T-helper 22 cell (primary cell): Measurements from ENCODE around the gene COL21A1.

ENCODE experiments used
- DNase-seq: peaks from one replicate; pipeline ENCODE4 v3.0.0-alpha.2; 2020; ENCODE audit warnings: low read depth

The COL21A1 gene

DNA sequence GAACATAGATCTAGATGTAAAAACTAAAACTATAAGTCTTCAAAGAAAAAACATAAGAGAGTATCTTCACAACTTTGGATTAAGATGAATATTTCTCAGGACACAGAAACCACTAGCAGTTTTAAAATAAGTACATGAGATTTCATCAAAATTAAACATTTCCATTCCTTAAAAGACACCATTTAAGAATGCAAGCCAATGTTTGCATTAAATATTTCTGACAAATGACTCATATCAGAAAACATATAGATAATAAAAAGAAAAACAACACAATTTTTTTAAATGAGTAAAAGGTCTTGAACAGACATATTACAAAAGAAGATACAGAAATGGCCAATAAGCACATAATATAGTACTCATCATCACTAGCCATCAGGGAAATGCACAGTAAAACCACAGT, 59.7 kb downstream of the COL21A1 start:
- no peak for DNase-seq

- no peak for DNase-seq
Measured at GRCh38 chr6:56176741-56177140, 70.6 kb downstream of the COL21A1 start.

- no peak for DNase-seq
Measured at GRCh38 chr6:56173228-56173627, 74.2 kb downstream of the COL21A1 start.

DNA sequence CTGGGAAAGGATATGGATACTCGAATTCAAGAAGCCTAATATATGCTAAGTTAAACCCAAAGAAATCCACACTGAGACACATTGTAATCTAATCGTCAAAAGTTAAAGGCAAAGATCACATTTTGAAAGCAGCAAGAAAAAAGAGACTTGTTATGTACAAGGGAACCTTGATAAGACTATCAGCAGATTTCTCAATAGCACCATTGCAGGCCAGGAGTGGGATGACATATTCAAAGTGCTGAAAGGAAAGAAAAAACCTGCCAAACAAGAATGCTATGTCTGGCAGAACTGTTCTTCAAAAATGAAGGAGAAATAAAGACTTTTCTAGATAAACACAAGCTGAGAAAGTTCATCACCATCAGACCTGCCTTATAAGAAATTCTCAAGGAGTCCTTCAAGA, 75.2 kb downstream of the COL21A1 start:
- no peak for DNase-seq

DNA sequence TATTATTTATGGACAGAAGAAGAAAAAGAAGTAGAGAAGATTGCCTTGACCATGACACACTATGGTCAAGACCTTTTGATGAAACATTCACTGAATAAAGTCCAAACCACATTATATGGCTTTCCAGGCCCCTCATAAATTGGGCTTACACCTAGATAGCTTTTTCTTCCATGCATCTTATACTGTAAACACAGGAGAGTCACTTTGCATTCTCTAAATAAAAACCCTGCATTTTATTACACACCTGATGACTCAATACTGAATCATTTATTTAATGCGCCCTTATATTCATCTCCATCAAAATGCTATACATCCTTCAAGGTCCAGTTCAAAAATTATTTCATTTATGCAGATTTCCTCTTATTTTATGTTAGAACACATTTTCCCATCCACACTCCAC, 78.0 kb downstream of the COL21A1 start:
- no peak for DNase-seq

- no peak for DNase-seq
Measured at GRCh38 chr6:56168596-56168995, 78.8 kb downstream of the COL21A1 start.

GRCh38 chr6:56162081-56162480, 85.3 kb downstream of the COL21A1 start:
- no peak for DNase-seq

DNA sequence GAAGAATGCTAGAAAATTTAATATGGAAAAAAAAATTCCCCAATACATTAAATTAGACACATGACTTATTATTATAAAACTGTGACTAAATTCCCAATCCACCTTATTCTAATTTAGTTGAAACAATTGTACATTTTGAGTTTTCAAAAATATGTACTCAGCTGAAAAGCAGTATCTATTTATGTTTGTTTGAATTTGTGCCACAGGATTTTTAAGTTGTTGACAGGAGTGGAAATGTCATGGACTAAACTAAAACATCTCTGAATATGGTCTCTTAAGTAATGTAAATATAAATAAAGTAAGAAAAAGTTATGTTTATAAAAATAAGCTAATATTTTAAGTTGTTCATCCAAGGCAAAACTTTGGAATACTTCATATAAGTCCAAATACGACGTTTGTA, 86.9 kb downstream of the COL21A1 start:
- DNase-seq, result no peak

DNA sequence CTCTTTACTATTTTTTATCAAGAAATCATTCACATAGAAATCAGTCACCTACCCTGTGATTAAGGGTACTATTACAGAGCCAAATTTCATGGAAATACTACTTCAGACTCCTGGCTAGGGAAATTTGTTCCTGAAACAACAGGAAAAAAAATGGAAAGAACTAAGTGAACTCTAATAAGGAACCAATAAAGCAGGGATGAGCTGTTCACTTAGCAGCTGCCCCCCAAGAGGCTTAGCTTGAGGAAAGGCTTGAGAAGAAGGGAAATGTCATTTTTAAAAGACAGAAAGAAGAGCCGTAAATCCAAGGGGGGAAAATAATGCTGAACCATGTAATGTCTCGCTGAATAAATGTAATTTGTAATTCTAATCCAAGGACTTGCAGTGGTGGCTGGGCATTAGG, 88.8 kb downstream of the COL21A1 start:
- DNase-seq, result no peak

DNA sequence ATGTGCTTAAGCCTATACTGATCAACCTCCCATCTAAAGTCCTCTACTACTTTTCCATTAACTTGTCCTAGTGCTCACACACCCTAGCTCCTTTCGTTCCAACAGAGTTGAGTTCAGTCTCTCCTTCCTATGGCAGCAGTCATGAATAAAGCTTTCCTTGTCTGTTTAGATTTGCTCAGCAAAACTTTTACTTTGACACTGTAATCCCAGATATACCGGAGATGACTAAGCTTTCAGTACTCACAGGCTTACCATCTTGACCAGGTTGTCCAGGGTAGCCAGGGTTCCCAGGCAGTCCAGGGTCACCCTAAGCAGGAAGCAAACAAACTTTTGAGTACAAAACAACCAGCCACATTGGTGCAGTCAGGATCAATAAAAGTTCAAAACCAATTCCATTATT, 90.7 kb downstream of the COL21A1 start:
- DNase-seq, result no peak

GRCh38 chr6:56155634-56156141, 91.7 kb downstream of the COL21A1 start:
- no peak for DNase-seq

DNA sequence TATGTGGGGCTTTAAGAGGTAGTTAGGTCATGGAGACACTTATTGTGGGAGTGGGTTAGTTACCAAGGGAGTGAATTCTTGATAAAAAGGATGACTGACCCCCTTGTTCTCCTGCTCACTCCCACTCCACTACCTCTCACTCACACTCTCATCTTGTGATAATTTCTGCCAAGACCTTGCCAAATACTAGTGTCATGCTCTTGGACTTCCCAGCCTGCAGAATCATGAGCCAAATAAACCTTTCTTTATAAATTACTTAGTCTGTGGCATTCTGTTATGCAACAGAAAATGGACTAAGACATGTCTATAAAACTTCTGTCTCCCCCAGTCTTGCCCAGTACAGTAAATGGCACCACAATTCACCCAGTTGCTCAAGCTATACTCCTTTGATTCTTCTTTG, 93.3 kb downstream of the COL21A1 start:
- no peak for DNase-seq

DNA sequence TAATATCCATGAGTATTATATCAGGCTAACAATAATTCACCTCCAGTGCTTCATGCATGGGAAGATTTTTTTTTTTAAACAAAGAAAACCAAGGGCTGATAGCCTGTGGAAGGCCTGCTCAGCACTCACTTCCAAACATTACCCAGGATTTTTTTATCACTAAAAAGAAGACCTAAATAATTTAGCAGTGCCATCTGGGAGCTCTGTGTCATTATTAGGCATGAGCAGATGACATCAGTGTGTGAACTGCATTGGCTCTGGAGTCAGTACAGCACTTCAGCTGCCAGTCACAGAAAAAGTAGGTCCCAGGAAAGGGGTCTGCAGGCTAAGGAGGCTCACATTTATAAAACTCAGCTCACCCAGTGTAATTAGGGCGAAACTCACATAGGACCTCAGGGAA, 94.8 kb downstream of the COL21A1 start:
- DNase-seq, result no peak

DNA sequence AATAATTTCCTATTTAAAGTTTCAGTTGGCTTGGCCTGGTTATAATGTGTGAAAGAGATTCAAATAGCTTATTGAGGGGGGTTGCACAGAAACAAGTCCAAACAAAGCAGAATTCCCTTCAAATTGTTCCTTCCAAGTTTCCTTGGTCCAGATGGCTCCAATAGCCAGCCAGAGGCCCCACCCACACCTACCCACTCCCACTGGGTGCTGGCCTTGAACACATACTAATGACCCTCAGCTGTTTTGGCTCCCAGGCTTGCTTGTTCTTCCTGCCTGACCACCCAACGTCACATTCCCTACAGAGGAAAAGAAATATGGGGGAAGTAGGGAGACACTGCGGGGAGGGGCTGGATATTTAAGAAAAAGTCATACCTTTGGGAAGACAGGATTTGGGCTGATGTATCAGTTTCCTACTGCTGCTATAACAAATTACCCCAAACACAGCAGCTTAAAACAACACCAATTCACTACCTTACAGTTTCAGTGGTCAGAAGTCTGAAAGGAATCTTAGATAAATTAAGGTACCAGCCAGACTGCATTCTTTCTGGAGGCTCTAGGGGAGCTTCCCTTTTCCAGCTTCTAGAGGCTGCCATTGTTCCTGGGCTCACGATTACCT, 95.7 kb downstream of the COL21A1 start:
- no peak for DNase-seq

GRCh38 chr6:56148488-56149186, 98.7 kb downstream of the COL21A1 start:
- DNase-seq, result no peak

- no peak for DNase-seq
Measured at GRCh38 chr6:56147766-56148165, 99.6 kb downstream of the COL21A1 start.

- DNase-seq, result no peak
Measured at GRCh38 chr6:56146086-56146485, 101.3 kb downstream of the COL21A1 start.

DNA sequence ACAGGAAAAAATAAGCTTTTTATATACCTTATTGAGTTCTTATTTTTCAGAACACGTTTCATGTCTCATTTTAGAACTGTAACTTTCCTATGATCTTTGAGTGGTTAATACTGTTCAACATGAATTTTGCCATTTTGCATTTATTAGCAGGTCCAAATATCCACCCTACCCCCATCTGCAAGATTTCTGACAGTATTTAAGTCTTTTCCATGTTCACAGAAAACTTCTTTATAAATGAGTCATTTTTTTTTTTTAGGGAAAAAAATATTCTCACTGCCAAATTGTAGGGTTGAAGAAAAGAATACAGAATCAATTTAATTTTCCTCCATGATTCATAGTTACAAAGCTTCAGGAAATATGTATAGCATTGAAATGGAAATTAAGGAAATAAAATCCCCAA, 101.8 kb downstream of the COL21A1 start:
- DNase-seq, result no peak

- DNase-seq, result no peak
Measured at GRCh38 chr6:56144538-56145324, 102.6 kb downstream of the COL21A1 start.

DNA sequence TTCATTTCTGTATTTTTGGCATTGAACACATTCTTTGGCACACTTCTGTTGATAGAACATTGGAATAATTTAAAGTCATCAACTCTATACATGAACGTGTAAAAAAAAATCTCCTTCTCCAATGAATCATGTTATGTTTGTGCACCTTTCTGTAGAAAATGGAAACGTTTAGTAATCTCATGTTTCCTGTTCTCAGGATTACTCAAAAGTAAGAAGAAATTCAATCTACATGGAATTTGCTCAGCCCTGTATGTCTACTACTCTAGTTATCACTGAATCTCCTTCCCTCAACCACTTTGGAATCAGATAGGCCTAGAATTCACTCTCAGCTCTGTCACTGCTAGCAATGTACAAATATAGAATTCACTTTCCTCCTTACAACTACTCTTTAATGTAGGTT, 103.6 kb downstream of the COL21A1 start:
- DNase-seq, result no peak

GRCh38 chr6:56140090-56140489, 107.3 kb downstream of the COL21A1 start:
- DNase-seq, result no peak

GRCh38 chr6:56115715-56116114, 131.7 kb downstream of the COL21A1 start:
- no peak for DNase-seq

GRCh38 chr6:56109149-56109548, 138.2 kb downstream of the COL21A1 start:
- no peak for DNase-seq
